ENCODE measurements around the gene TRIM34. TPM values are rescaled to one million over a fixed set of nuclear protein-coding genes. Genes with fewer than 3 reads are reported as not detected.
"Not testable (repeated sequence)": the region's sequence is repeated elsewhere in the genome, so short reads cannot be mapped to it uniquely, and the experiment has no call there.

TRIM34 gene
- total and polyA plus RNA-seq, 8 donors, result 0.29 to 11.4 (median 3.7) TPM; not detected in 1

DNA sequence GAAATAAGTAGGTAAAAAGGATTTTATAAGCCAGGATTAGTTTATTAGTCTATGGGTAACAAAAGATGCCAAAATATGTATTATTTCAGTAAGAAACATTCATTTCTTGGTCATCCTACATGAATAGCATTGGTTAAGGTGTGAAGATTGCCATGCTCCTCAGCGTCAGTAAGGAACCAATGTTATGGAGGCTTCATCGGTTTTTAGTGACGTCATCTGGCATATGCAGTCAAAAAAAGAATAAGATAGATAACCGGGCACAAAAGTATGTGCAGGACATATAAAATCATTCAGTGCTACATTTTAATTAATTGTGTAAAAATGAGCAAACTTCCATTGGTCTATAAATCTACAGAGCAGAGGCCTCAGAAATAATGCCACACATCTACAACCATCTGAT is 30.7 kb downstream of the TRIM34 start:
- DNase-seq, result no peak
- Histone ChIP-seq H3K4me1 (no peaks in the 10 kb centered on the region), H3K36me3 (no peaks in the 10 kb centered on the region), H3K27ac (no peak overlapping the region), H3K4me3 (no peak overlapping the region), H3K27me3 (no peaks in the 10 kb centered on the region), H3K9me3 (peaks cover 0 to 11% (median 7%) of the 10 kb centered on the region in 4 donors)
- WGBS, 5 donors, result 93 to 98% (median 97%) methylated on average over 4 of the region's 4 CpGs
- TF ChIP-seq POLR2AphosphoS5 (IDR thresholded peaks at IDR 0.05), result no peak
- TF ChIP-seq EP300 (IDR thresholded peaks at IDR 0.05), result no peak
- TF ChIP-seq, protein P1, sequence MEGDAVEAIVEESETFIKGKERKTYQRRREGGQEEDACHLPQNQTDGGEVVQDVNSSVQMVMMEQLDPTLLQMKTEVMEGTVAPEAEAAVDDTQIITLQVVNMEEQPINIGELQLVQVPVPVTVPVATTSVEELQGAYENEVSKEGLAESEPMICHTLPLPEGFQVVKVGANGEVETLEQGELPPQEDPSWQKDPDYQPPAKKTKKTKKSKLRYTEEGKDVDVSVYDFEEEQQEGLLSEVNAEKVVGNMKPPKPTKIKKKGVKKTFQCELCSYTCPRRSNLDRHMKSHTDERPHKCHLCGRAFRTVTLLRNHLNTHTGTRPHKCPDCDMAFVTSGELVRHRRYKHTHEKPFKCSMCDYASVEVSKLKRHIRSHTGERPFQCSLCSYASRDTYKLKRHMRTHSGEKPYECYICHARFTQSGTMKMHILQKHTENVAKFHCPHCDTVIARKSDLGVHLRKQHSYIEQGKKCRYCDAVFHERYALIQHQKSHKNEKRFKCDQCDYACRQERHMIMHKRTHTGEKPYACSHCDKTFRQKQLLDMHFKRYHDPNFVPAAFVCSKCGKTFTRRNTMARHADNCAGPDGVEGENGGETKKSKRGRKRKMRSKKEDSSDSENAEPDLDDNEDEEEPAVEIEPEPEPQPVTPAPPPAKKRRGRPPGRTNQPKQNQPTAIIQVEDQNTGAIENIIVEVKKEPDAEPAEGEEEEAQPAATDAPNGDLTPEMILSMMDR (IDR thresholded peaks at IDR 0.05), result no peak
- no peak for TF ChIP-seq POLR2A (IDR thresholded peaks at IDR 0.05)
- intact Hi-C loops (cut with DNase I; ENCODE audit: low total_unique reads), result no loop called here

DNA sequence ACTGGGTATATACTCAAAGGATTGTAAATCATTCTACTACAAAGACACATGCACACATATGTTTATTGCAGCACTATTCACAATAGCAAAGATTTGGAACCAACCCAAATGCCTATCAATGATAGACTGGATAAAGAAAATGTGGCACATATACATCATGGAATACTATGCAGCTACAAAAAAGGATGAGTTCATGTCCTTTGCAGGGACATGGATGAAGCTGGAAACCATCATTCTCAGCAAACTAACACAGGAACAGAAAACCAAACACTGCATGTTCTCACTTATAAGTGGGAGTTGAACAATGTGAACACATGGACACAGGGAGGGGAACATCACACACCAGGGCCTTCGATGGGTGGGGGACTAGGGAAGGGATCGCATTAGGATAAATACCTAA is 32.2 kb downstream of the TRIM34 start:
- WGBS, 5 donors, result 92 to 100% (median 97%) methylated on average over 2 of the region's 2 CpGs
- intact Hi-C loops (cut with DNase I; ENCODE audit: low total_unique reads); H3K27ac ChIP-seq; H3K4me3 ChIP-seq; DNase-seq; H3K36me3 ChIP-seq; H3K4me1 ChIP-seq; H3K27me3 ChIP-seq: not testable (repeated sequence)
- peaks cover 0 to 11% (median 7%) of the 10 kb centered on the region in 4 donors for H3K9me3 ChIP-seq

DNA sequence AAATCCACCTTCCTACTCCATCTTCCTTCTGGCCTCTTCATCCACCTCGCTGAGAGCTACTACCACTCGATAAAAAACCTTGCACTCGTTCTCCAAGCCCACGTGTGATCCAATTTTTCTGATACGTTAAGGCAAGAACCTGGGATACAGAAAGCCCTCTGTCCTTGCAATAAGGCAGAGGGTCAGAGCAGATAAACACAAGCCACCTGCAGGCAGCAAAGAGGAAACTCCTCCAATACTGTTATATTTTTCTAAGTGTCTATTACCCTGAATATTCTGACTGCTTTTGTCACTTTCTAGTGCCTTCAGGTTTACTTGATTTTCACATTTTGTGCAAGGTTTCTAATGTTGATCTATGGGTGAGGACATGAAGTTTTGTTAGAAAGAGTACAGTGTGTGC is 33.5 kb downstream of the TRIM34 start:
- H3K27me3 ChIP-seq, result no peaks in the 10 kb centered on the region
- no peak overlapping the region for H3K27ac ChIP-seq
- no peaks in the 10 kb centered on the region for H3K4me1 ChIP-seq
- DNase-seq, result no peak
- intact Hi-C loops (cut with DNase I; ENCODE audit: low total_unique reads), result no loop called here
- H3K36me3 ChIP-seq, result peaks cover 0 to 15% (median 8%) of the 10 kb centered on the region in 4 donors
- H3K4me3 ChIP-seq, result no peak overlapping the region
- 94 to 96% (median 95%) methylated on average over 5 of the region's 5 CpGs for WGBS, 5 donors
- TF ChIP-seq, protein P1 (IDR thresholded peaks at IDR 0.05), result no peak
- TF ChIP-seq POLR2A (IDR thresholded peaks at IDR 0.05) (no peak), POLR2AphosphoS5 (IDR thresholded peaks at IDR 0.05) (no peak), EP300 (IDR thresholded peaks at IDR 0.05) (no peak)
- H3K9me3 ChIP-seq, result no peaks in the 10 kb centered on the region

DNA sequence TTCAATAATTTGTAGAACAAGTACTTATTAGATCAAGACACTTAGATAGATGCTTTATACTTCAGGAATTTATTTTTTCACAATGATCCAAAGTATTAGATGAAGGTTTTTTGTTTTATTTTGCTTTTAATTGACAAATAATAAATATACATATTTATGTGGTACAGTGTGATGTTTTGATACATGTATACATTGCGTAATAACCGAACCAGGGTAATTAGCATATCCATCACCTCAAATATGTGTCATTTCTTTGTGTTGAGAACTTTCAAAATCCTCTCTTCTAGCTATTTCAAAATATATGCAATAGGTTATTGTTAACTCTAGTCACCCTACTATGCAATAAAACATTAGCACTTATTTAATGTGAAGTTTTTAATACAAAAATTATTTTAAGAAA is 38.7 kb downstream of the TRIM34 start:
- no peaks in the 10 kb centered on the region for H3K4me1 ChIP-seq
- H3K4me3 ChIP-seq, result no peak overlapping the region
- no peak overlapping the region for H3K27ac ChIP-seq
- intact Hi-C loops (cut with DNase I; ENCODE audit: low total_unique reads), result no loop called here
- WGBS, 5 donors, result 95 to 99% (median 97%) methylated on average over 2 of the region's 2 CpGs
- no peaks in the 10 kb centered on the region for H3K27me3 ChIP-seq
- DNase-seq, result no peak
- H3K9me3 ChIP-seq, result no peaks in the 10 kb centered on the region
- no peak for TF ChIP-seq EP300 (IDR thresholded peaks at IDR 0.05)
- H3K36me3 ChIP-seq, result peaks cover 3 to 67% (median 58%) of the 10 kb centered on the region in 4 donors

- H3K27ac ChIP-seq, result no peak overlapping the region
- WGBS, 5 donors, result 92 to 96% (median 93%) methylated on average over 4 of the region's 4 CpGs
- H3K36me3 ChIP-seq, result peaks cover 8 to 82% (median 72%) of the 10 kb centered on the region in 4 donors
- intact Hi-C loops (cut with DNase I; ENCODE audit: low total_unique reads), result no loop called here
- no peaks in the 10 kb centered on the region for H3K9me3 ChIP-seq
- no peak for DNase-seq
- TF ChIP-seq POLR2A (IDR thresholded peaks at IDR 0.05), result no peak
- TF ChIP-seq, protein P1 (IDR thresholded peaks at IDR 0.05), result no peak
- TF ChIP-seq EP300 (IDR thresholded peaks at IDR 0.05), result no peak
- no peak for TF ChIP-seq POLR2AphosphoS5 (IDR thresholded peaks at IDR 0.05)
- H3K4me3 ChIP-seq, result no peak overlapping the region
- no peaks in the 10 kb centered on the region for H3K4me1 ChIP-seq
- no peaks in the 10 kb centered on the region for H3K27me3 ChIP-seq
Measured at GRCh38 chr11:5665051-5665570, 40.3 kb downstream of the TRIM34 start.

Measured in stomach (tissue), 9 donors.